Osteocyte (in vitro differentiated cells): ENCODE results near the gene CNTNAP1. TPM values are rescaled to one million over a fixed set of nuclear protein-coding genes. Genes with fewer than 3 reads are reported as not detected.

Experiments
- DNase-seq: peaks from one replicate; pipeline ENCODE4 v3.0.0; 2021; ENCODE audit warnings: mixed read lengths; ENCODE audit not compliant: unreplicated experiment; ENCODE audit errors: extremely low spot score
- H3K27ac Mint-ChIP-seq: one replicate; pipeline ENCODE4 v1.8.0; 2021; ENCODE audit warnings: mild to moderate bottlenecking, mixed read lengths; ENCODE audit not compliant: unreplicated experiment
- H3K27me3 Mint-ChIP-seq: one replicate; pipeline ENCODE4 v1.8.0; 2021; ENCODE audit warnings: mixed read lengths; ENCODE audit not compliant: unreplicated experiment
- H3K36me3 Mint-ChIP-seq: one replicate; pipeline ENCODE4 v1.8.0; 2021; ENCODE audit warnings: mixed read lengths; ENCODE audit not compliant: unreplicated experiment
- H3K4me1 Mint-ChIP-seq: one replicate; pipeline ENCODE4 v1.8.0; 2021; ENCODE audit warnings: mixed read lengths; ENCODE audit not compliant: unreplicated experiment
- H3K4me3 Mint-ChIP-seq: one replicate; pipeline ENCODE4 v1.8.0; 2021; ENCODE audit warnings: mild to moderate bottlenecking, moderate library complexity, mixed read lengths; ENCODE audit not compliant: unreplicated experiment
- H3K9me3 Mint-ChIP-seq: one replicate; pipeline ENCODE4 v1.8.0; 2021; ENCODE audit warnings: mixed read lengths; ENCODE audit not compliant: unreplicated experiment
- CTCF ChIP-seq: fragments of 200-600 bp; sonication (generic); IDR thresholded peaks from 2 replicates; pipeline ENCODE4 v1.5.0; 2021; ENCODE audit warnings: antibody characterized with exemption, mild to moderate bottlenecking, moderate library complexity
- total RNA-seq: library from RNA; stranded (reverse); gene quantifications from 2 replicates; pipeline ENCODE4 v1.2.1, GENCODE V29; 2021

CNTNAP1 gene
- total RNA-seq, 1 donor from 2014 or later: 35.8 TPM

GRCh38 chr17:42675348-42675964 lies 6.9 kb upstream of the CNTNAP1 start:
- Mint-ChIP-seq H3K4me3 (peak overlapping the region; percentile 86), H3K4me1 (peaks cover 37% of the 10 kb centered on the region), H3K9me3 (no peaks in the 10 kb centered on the region), H3K27me3 (no peaks in the 10 kb centered on the region), H3K27ac (no peak overlapping the region), H3K36me3 (peaks cover 6% of the 10 kb centered on the region)
- no peak for DNase-seq
- no peak for TF ChIP-seq CTCF

- peaks cover 40% of the 10 kb centered on the region for H3K4me1 Mint-ChIP-seq
- H3K27me3 Mint-ChIP-seq: no peaks in the 10 kb centered on the region
- peak overlapping the region; percentile 86 for H3K4me3 Mint-ChIP-seq
- peaks cover 6% of the 10 kb centered on the region for H3K36me3 Mint-ChIP-seq
- DNase-seq: no peak
- H3K9me3 Mint-ChIP-seq: no peaks in the 10 kb centered on the region
- peak overlapping the region; percentile 77 for H3K27ac Mint-ChIP-seq
- no peak for TF ChIP-seq CTCF
Measured at GRCh38 chr17:42675965-42676423, 6.3 kb upstream of the CNTNAP1 start.

GRCh38 chr17:42676424-42677011 lies 5.8 kb upstream of the CNTNAP1 start, which contains the start of gene PLEKHH3:
Gene PLEKHH3, minus strand, starts transcription at chr17:42676994. Its CDS starts 431 bp downstream, at chr17:42676563.
- Mint-ChIP-seq H3K4me1 (peaks cover 42% of the 10 kb centered on the region), H3K4me3 (peak within 1 kb of the TSS; percentile 86), H3K27ac (peak within 1 kb of the TSS; percentile 95), H3K9me3 (no peaks in the 10 kb centered on the region), H3K36me3 (peaks cover 4% of the 10 kb centered on the region), H3K27me3 (no peaks in the 10 kb centered on the region)
- TF ChIP-seq CTCF: peak; percentile 32
- no peak for DNase-seq

GRCh38 chr17:42677012-42677857 lies 5.1 kb upstream of the CNTNAP1 start:
- no peaks in the 10 kb centered on the region for H3K9me3 Mint-ChIP-seq
- peak; percentile 100 for DNase-seq
- TF ChIP-seq CTCF: no peak
- H3K27ac Mint-ChIP-seq: peak overlapping the region; percentile 95
- peak overlapping the region; percentile 86 for H3K4me3 Mint-ChIP-seq
- peaks cover 46% of the 10 kb centered on the region for H3K4me1 Mint-ChIP-seq
- H3K36me3 Mint-ChIP-seq: no peaks in the 10 kb centered on the region
- H3K27me3 Mint-ChIP-seq: no peaks in the 10 kb centered on the region
